GM18858 (cell line): ENCODE data around the gene MCF2L2.

Experiments
- ATAC-seq: cut with Tn5 transposase; IDR thresholded peaks from one replicate; pipeline ENCODE4 v1.9.1; 2021; ENCODE audit not compliant: unreplicated experiment

MCF2L2 gene

GRCh38 chr3:183401678-183402077, 26.7 kb downstream of the MCF2L2 start:
- ATAC-seq, result no peak

- no peak for ATAC-seq
Measured at GRCh38 chr3:183400352-183400751, 28.1 kb downstream of the MCF2L2 start.

- ATAC-seq, result no peak
Measured at GRCh38 chr3:183396662-183397391, 31.6 kb downstream of the MCF2L2 start.

- no peak for ATAC-seq
Measured at GRCh38 chr3:183394150-183394549, 34.3 kb downstream of the MCF2L2 start.

GRCh38 chr3:183393625-183394024, 34.8 kb downstream of the MCF2L2 start:
- ATAC-seq, result no peak

- ATAC-seq, result no peak
Measured at GRCh38 chr3:183392186-183393034, 36.0 kb downstream of the MCF2L2 start.

- no peak for ATAC-seq
Measured at GRCh38 chr3:183391460-183391859, 37.0 kb downstream of the MCF2L2 start.

GRCh38 chr3:183390844-183391243, 37.6 kb downstream of the MCF2L2 start:
- ATAC-seq, result no peak

GRCh38 chr3:183388213-183388895, 40.1 kb downstream of the MCF2L2 start:
- no peak for ATAC-seq

- ATAC-seq, result no peak
Measured at GRCh38 chr3:183387797-183388196, 40.6 kb downstream of the MCF2L2 start.

- no peak for ATAC-seq
Measured at GRCh38 chr3:183386651-183387050, 41.8 kb downstream of the MCF2L2 start.

GRCh38 chr3:183385698-183386613, 42.5 kb downstream of the MCF2L2 start:
- peak; percentile 67 for ATAC-seq

- no peak for ATAC-seq
Measured at GRCh38 chr3:183381673-183382072, 46.7 kb downstream of the MCF2L2 start.

GRCh38 chr3:183381179-183381578, 47.2 kb downstream of the MCF2L2 start:
- ATAC-seq, result no peak

- no peak for ATAC-seq
Measured at GRCh38 chr3:183378951-183379350, 49.5 kb downstream of the MCF2L2 start.

GRCh38 chr3:183378545-183378944, 49.9 kb downstream of the MCF2L2 start:
- ATAC-seq, result no peak

- no peak for ATAC-seq
Measured at GRCh38 chr3:183378008-183378407, 50.4 kb downstream of the MCF2L2 start.

GRCh38 chr3:183377307-183377959, 51.0 kb downstream of the MCF2L2 start:
- peak; percentile 48 for ATAC-seq

GRCh38 chr3:183375787-183376186, 52.6 kb downstream of the MCF2L2 start:
- no peak for ATAC-seq

GRCh38 chr3:183375337-183375736, 53.1 kb downstream of the MCF2L2 start:
- ATAC-seq, result no peak
